GM12878 (cell line): ENCODE measurements around the gene ANAPC15.

Experiments
- CBFB ChIP-seq: IDR thresholded peaks from 2 replicates; pipeline ENCODE4 v1.6.1; 2016; ENCODE audit warnings: antibody characterized with exemption, low read depth
- CBX5 ChIP-seq: sonication (generic); IDR thresholded peaks from 2 replicates; pipeline ENCODE4 v1.6.1; 2016; ENCODE audit warnings: low read depth, moderate library complexity, mild to moderate bottlenecking, inconsistent platforms
- CREM ChIP-seq: IDR thresholded peaks from 2 replicates; pipeline ENCODE4 v1.6.1; 2014; ENCODE audit warnings: antibody characterized with exemption, low read depth
- CTCF ChIP-seq, 3 experiments: IDR thresholded peaks in 2 of 3; conservative IDR thresholded peaks in 1 of 3; 2 replicates each; pipeline ENCODE4 v1.5.1; 2011; ENCODE audit warnings: low read depth in 3 of 3, low read length in 3 of 3, mild to moderate bottlenecking in 3 of 3, control low read depth in 2 of 3, moderate library complexity in 2 of 3, inconsistent platforms in 1 of 3, mixed read lengths in 1 of 3; ENCODE audit not compliant: control insufficient read depth in 2 of 3, insufficient read depth in 1 of 3; ENCODE audit errors: extremely low read depth in 1 of 3
- MXI1 ChIP-seq: fragments of 150-350 bp; IDR thresholded peaks from 2 replicates; pipeline ENCODE4 v1.6.1; 2011; ENCODE audit warnings: low read depth, mild to moderate bottlenecking, inconsistent platforms, low read length, improper control_type of control experiment
- RAD21 ChIP-seq: IDR thresholded peaks from 2 replicates; pipeline ENCODE4 v1.6.1; 2011; ENCODE audit warnings: mild to moderate bottlenecking, low read depth, low read length, moderate library complexity; ENCODE audit not compliant: insufficient read depth
- STAT3 ChIP-seq: IDR thresholded peaks from 2 replicates; pipeline ENCODE4 v1.6.1; 2011; ENCODE audit warnings: low read depth, low read length, improper control_type of control experiment
- TF ChIP-seq, protein P1 (sequence below): fragments of 150-350 bp; IDR thresholded peaks from 2 replicates; pipeline ENCODE4 v1.6.1; 2016; ENCODE audit warnings: low read depth, low read length

DNA sequence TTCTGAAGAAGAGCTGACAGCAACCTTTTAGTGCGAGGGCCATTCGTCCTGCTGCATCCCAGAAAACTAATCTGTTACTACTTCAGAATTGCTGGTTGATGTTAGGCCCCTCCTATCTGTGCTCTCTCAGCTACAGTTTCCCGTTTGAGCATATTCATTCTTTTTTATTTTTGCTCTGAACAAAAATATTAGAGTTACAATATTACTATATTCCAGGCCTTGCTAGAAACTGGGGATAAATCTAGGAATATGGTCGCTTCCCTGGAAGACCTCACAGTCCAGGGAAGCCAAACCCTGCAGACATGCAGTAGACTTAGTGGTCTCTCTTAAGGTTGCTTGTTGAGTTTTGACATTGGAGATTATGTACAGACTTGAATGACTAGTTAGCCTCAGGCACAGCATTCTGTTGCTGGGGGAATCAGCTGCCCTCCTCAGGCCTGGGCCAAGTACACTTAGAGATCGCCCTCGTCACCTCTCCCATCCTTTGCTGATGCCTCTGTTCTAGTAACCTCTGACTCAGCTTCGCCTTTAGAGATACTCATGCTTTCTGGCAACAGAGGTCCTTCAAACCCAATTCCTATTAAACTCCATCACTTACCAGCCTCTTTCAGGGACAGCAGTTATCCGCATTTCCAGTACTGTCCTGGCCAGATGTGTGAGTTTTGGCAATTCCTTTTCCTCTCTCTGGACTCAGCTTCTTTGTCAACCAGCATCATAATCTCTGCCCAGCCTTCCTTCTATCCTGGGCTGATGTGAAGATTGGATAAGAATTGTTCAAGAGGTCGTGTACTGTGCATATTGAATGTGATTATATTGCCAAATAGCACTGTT is 698 bp upstream of the ANAPC15 start:
- TF ChIP-seq RAD21 (no peak), CTCF (IDR thresholded peaks at IDR 0.05 in 2 of 3, conservative IDR thresholded peaks at IDR 0.05 in 1 of 3; ENCODE audit: control insufficient read depth in 2 of 3, extremely low read depth in 1 of 3, insufficient read depth in 1 of 3, low read depth in 3 of 3, low read length in 3 of 3) (no peak), STAT3 (no peak), CREM (no peak), CBX5 (no peak), CBFB (no peak), MXI1 (no peak)
- TF ChIP-seq, protein P1, sequence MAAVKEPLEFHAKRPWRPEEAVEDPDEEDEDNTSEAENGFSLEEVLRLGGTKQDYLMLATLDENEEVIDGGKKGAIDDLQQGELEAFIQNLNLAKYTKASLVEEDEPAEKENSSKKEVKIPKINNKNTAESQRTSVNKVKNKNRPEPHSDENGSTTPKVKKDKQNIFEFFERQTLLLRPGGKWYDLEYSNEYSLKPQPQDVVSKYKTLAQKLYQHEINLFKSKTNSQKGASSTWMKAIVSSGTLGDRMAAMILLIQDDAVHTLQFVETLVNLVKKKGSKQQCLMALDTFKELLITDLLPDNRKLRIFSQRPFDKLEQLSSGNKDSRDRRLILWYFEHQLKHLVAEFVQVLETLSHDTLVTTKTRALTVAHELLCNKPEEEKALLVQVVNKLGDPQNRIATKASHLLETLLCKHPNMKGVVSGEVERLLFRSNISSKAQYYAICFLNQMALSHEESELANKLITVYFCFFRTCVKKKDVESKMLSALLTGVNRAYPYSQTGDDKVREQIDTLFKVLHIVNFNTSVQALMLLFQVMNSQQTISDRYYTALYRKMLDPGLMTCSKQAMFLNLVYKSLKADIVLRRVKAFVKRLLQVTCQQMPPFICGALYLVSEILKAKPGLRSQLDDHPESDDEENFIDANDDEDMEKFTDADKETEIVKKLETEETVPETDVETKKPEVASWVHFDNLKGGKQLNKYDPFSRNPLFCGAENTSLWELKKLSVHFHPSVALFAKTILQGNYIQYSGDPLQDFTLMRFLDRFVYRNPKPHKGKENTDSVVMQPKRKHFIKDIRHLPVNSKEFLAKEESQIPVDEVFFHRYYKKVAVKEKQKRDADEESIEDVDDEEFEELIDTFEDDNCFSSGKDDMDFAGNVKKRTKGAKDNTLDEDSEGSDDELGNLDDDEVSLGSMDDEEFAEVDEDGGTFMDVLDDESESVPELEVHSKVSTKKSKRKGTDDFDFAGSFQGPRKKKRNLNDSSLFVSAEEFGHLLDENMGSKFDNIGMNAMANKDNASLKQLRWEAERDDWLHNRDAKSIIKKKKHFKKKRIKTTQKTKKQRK: no peak
